HL-60 (cell line): Measurements from ENCODE around the gene MAP2K3.

Experiments
- DNase-seq, 2 experiments: peaks; one replicate each; pipeline ENCODE4 v3.0.0-alpha.2; 2010 to 2020; ENCODE audit warnings: low read depth in 1 of 2, low spot score in 1 of 2
- H3K27ac ChIP-seq: fragments of 250-450 bp; sonication (Bioruptor Pico); replicated peaks from 2 replicates; pipeline ENCODE4 v1.5.1; 2020; ENCODE audit warnings: mild to moderate bottlenecking, moderate library complexity
- H3K27me3 ChIP-seq: fragments of 250-450 bp; sonication (Bioruptor Pico); 2 replicates; pipeline ENCODE4 v1.5.1; 2021; ENCODE audit warnings: mild to moderate bottlenecking, moderate library complexity; ENCODE audit not compliant: insufficient read depth, poor library complexity, severe bottlenecking
- H3K4me3 ChIP-seq: replicated peaks from 2 replicates; pipeline ENCODE4 v1.5.1; 2011; ENCODE audit warnings: mild to moderate bottlenecking, control low read depth, low read length; ENCODE audit not compliant: insufficient read depth
- GABPA ChIP-seq: IDR thresholded peaks from 2 replicates; pipeline ENCODE4 v1.6.1; 2012; ENCODE audit warnings: low read depth
- POLR2AphosphoS5 ChIP-seq: IDR thresholded peaks from 2 replicates; pipeline ENCODE4 v1.6.1; 2012; ENCODE audit warnings: low read depth
- SPI1 ChIP-seq: IDR thresholded peaks from 2 replicates; pipeline ENCODE4 v1.6.1; 2012; ENCODE audit warnings: low read depth, mild to moderate bottlenecking, borderline replicate concordance
- TF ChIP-seq, protein P1 (sequence below): IDR thresholded peaks from 2 replicates; pipeline ENCODE4 v1.6.1; 2012; ENCODE audit warnings: low read depth; ENCODE audit not compliant: insufficient replicate concordance
- TF ChIP-seq, protein P2 (sequence below): IDR thresholded peaks from one replicate; pipeline ENCODE4 v1.5.1; 2011; ENCODE audit warnings: low read length, control low read depth, inconsistent platforms; ENCODE audit not compliant: insufficient read depth

Gene MAP2K3

DNA sequence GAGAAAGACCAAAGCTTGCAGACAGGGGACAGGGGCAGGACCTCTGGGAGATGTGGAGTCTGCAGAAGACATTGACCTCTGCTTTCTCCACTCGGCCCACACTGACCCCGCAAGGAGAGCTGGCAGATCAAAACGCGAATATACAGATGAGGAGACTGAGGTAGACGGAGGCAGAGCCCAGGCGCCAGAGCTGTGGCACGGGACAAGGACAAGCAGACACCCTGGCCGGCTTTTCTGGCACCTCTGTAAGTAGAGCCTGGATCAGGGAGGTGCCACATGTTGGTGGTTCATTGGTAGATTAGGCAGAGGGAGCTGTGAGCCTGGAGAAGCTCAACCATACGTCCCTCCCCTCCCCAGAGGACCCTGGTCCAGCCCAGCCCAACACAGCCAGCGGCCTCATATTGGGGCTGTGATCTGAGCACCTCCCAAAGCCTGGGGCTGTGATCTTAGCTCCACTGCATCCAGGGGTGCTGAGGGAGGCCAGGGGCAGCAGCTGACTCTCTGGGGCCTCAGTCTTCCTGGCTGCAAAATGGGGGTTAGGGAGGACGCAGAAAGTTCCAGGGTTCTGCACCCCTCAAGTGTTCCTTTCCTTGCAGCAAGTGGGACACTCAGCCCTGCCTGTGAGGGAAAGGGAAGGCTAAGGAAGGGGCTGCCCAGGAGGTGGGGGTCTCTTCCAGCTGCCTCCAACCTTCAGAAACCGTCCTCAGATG, 35.3 kb upstream of the MAP2K3 start:
- Histone ChIP-seq H3K27me3 (peaks cover 3% of the 10 kb centered on the region), H3K4me3 (no peak overlapping the region), H3K27ac (no peak overlapping the region)
- TF ChIP-seq, protein P1, sequence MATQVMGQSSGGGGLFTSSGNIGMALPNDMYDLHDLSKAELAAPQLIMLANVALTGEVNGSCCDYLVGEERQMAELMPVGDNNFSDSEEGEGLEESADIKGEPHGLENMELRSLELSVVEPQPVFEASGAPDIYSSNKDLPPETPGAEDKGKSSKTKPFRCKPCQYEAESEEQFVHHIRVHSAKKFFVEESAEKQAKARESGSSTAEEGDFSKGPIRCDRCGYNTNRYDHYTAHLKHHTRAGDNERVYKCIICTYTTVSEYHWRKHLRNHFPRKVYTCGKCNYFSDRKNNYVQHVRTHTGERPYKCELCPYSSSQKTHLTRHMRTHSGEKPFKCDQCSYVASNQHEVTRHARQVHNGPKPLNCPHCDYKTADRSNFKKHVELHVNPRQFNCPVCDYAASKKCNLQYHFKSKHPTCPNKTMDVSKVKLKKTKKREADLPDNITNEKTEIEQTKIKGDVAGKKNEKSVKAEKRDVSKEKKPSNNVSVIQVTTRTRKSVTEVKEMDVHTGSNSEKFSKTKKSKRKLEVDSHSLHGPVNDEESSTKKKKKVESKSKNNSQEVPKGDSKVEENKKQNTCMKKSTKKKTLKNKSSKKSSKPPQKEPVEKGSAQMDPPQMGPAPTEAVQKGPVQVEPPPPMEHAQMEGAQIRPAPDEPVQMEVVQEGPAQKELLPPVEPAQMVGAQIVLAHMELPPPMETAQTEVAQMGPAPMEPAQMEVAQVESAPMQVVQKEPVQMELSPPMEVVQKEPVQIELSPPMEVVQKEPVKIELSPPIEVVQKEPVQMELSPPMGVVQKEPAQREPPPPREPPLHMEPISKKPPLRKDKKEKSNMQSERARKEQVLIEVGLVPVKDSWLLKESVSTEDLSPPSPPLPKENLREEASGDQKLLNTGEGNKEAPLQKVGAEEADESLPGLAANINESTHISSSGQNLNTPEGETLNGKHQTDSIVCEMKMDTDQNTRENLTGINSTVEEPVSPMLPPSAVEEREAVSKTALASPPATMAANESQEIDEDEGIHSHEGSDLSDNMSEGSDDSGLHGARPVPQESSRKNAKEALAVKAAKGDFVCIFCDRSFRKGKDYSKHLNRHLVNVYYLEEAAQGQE: no peak
- no peak for TF ChIP-seq POLR2AphosphoS5
- TF ChIP-seq, protein P2, sequence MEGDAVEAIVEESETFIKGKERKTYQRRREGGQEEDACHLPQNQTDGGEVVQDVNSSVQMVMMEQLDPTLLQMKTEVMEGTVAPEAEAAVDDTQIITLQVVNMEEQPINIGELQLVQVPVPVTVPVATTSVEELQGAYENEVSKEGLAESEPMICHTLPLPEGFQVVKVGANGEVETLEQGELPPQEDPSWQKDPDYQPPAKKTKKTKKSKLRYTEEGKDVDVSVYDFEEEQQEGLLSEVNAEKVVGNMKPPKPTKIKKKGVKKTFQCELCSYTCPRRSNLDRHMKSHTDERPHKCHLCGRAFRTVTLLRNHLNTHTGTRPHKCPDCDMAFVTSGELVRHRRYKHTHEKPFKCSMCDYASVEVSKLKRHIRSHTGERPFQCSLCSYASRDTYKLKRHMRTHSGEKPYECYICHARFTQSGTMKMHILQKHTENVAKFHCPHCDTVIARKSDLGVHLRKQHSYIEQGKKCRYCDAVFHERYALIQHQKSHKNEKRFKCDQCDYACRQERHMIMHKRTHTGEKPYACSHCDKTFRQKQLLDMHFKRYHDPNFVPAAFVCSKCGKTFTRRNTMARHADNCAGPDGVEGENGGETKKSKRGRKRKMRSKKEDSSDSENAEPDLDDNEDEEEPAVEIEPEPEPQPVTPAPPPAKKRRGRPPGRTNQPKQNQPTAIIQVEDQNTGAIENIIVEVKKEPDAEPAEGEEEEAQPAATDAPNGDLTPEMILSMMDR: no peak
- no peak for TF ChIP-seq GABPA
- TF ChIP-seq SPI1: no peak
- no peak for DNase-seq

DNA sequence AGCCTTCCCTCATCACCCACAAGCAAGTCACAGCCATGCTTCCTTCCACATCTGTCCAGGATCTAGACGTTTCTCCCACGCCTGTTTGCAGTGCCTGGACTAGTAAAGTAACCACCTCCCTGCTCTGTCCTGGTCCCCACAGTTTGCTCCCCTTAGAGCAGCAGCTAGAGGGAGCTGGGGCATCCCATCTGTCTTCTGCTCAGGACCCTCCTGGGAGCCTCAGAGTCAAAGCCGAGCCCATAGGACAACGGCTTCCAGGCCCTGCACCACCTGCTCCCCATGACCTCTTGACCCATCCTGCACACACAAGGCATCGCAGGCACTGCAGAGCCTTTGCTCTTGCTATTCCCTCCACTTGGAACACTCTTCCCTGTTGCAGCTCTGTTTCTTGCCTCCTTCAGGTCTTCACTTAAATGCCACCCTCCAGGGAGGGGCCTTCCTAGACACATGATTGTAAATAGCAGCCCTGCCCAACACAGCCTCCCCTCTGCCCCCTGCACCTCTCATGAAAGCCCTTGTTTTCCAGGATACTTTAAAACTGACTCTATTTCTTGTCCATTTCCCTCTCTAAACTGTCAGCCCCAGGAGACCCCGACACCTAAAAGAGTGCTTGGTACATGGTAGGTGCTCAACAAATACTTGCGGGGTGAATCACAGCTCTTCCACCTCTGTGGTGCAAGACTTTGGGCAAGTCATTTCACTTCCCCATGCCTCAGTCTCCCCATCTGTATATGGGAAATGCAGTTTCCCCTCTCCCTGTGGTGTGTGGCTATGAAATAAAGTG, 34.4 kb upstream of the MAP2K3 start:
- H3K4me3 ChIP-seq: no peak overlapping the region
- H3K27me3 ChIP-seq: peaks cover 3% of the 10 kb centered on the region
- DNase-seq: no peak
- H3K27ac ChIP-seq: no peak overlapping the region
- TF ChIP-seq, protein P2: no peak
- TF ChIP-seq, protein P1: no peak
- TF ChIP-seq GABPA (no peak), SPI1 (no peak), POLR2AphosphoS5 (no peak)

GRCh38 chr17:21250854-21251253, 33.7 kb upstream of the MAP2K3 start:
- TF ChIP-seq, protein P2: no peak
- TF ChIP-seq GABPA (no peak), SPI1 (no peak), POLR2AphosphoS5 (no peak)
- TF ChIP-seq, protein P1: no peak
- DNase-seq: no peak
- Histone ChIP-seq H3K4me3 (no peak overlapping the region), H3K27me3 (peaks cover 3% of the 10 kb centered on the region), H3K27ac (no peak overlapping the region)
